GM12891 (cell line): ENCODE measurements around the gene TCF7L2.
A peak's percentile ranks its signal among the peaks of the same experiment; 100 is the strongest.

Experiments
- DNase-seq: peaks from one replicate; pipeline ENCODE4 v3.0.0; 2011; ENCODE audit warnings: low spot score; ENCODE audit not compliant: insufficient read length
- FAIRE-seq: peaks from 2 replicates; lab custom pipeline; 2011; peaks lifted over from hg19 to GRCh38; lab: Jason Lieb, UNC
- PAX5 ChIP-seq: IDR thresholded peaks from 2 replicates; pipeline ENCODE4 v1.6.1; 2011; ENCODE audit warnings: low read length, moderate library complexity, mild to moderate bottlenecking; ENCODE audit not compliant: insufficient read depth, severe bottlenecking
- POLR2A ChIP-seq: IDR thresholded peaks from 2 replicates; pipeline ENCODE4 v1.6.1; 2011; ENCODE audit warnings: low read depth, low read length, control low read depth
- POLR2AphosphoS5 ChIP-seq: IDR thresholded peaks from 2 replicates; pipeline ENCODE4 v1.6.1; 2011; ENCODE audit warnings: low read depth, low read length, control low read depth
- POU2F2 ChIP-seq: IDR thresholded peaks from 2 replicates; pipeline ENCODE4 v1.6.1; 2011; ENCODE audit warnings: low read depth, mild to moderate bottlenecking, control low read depth, low read length, moderate library complexity
- SPI1 ChIP-seq: IDR thresholded peaks from 2 replicates; pipeline ENCODE4 v1.6.1; 2011; ENCODE audit warnings: low read depth, low read length, control low read depth
- TAF1 ChIP-seq: IDR thresholded peaks from 2 replicates; pipeline ENCODE4 v1.6.1; 2011; ENCODE audit warnings: low read depth, low read length, control low read depth

Gene TCF7L2

DNA sequence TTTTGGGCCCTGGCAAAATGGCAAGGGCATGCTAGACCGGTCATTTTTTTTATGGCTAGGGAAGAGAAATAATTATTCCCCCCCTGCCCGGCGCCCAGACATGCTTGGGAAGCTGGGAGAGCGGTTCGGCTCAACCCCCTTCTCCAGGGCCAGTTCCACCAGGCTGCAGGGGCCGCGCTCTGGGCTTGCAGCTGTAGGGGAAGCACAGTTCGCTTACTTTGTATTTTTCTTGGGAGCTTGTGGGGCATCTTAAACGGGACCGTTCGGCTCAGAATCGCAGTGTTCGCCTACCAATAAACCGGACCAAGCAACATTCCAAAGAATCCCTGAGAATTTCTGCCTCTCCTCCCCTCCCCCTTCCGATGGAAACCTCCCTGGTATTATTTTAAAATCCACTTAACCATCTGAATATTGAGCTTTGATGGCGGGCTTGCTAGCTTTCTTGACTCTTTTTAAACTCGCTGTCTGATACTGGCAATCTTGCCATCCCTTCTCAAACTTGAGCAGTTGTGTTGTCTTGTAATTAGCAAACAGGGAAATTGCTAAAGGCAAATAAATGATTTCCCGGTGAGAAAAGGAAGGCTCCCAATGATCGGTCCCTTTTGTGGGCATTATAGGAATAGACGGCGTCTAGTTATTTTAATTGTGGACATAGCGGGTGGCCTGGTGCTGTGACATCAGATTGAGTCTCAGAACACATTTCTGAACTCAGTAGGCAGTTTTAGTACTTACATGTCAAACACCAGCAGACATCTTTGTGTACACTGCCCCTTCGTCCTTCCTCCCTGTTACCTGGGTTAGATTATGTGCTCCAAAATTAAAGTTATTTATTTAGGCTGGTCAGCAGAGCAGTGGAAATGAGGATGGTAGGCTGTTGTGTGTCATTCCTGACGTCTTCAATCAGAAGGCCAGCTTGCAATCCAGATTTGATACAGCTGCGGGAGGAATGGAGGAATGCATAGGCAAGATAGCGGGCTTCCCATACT lies 3.4 kb downstream of the TCF7L2 start:
- TF ChIP-seq SPI1 (no peak), POLR2A (no peak), TAF1 (no peak), POU2F2 (no peak), PAX5 (no peak), POLR2AphosphoS5 (no peak)
- FAIRE-seq (no peak), DNase-seq (no peak)

DNA sequence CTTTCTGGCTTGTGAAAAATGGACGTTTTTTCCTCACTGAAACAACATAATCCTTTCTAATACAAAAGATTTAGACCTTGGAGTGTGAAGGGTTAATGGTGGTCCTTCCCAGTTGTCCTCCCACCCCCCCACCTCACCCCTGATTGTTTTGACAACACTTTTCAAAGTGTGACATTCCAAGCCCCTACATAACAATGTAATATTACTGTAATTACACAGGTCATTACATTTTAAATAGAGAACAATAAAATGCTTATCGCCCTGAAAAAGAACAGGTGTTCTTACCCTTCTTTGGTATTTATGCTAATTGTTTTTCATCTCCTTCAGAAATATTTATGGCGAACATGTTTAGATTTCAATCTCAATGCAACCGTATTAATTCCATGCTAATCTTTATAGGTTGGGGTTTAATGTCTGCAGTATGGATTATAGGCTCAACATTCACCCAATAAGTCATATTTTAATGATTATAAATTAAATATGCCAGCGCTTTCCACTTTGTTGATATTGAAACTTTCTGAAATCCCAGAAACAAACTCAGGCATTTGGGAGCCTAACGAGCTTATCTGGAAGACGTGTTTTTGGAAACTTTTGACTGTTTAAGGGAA lies 5.0 kb downstream of the TCF7L2 start:
- TF ChIP-seq POLR2AphosphoS5 = no peak
- TF ChIP-seq SPI1 = no peak
- TF ChIP-seq POU2F2 = no peak
- TF ChIP-seq POLR2A = no peak
- TF ChIP-seq TAF1 = no peak
- TF ChIP-seq PAX5 = no peak
- FAIRE-seq (no peak), DNase-seq (no peak)

DNA sequence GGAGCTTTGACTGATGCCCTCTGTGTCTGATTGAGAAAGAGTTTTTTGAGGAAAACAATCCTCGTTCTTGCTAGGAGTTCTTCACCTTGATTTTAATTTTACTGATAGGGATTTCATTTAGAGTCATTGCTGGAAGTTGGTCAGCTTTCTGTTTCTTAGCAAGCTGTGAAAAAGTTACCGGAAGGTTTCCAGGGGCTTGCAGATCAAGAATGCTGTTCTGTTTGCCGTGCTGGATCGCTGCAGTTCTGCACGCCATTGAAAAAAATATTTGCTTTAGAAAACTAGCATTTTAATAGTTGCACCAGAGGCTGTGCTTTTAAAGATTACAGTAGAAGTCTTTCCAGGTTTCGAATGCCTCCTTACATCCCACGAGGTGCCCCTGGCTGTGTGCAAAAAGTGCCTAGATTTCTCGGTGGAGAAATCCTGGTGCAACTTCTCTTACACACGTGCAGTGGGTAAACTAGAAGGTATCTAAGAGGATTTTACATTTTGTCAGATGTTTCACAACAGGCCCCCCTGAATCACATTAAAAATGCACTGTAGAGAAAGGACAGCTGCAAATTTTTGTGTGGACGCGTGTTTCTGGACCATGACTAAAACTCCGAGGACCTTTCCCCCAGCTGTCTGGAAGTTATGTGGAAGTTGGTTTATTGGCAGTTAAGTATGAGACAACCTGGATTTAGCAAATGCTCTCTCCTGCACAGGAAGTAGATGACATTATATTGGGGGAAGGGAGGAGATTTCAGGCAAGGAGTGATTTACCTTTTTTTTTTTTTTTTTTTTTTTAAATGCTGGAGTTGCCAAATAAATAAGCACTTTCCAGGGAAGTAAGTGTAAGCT lies 5.8 kb downstream of the TCF7L2 start:
- FAIRE-seq (no peak), DNase-seq (no peak)
- no peak for TF ChIP-seq TAF1

DNA sequence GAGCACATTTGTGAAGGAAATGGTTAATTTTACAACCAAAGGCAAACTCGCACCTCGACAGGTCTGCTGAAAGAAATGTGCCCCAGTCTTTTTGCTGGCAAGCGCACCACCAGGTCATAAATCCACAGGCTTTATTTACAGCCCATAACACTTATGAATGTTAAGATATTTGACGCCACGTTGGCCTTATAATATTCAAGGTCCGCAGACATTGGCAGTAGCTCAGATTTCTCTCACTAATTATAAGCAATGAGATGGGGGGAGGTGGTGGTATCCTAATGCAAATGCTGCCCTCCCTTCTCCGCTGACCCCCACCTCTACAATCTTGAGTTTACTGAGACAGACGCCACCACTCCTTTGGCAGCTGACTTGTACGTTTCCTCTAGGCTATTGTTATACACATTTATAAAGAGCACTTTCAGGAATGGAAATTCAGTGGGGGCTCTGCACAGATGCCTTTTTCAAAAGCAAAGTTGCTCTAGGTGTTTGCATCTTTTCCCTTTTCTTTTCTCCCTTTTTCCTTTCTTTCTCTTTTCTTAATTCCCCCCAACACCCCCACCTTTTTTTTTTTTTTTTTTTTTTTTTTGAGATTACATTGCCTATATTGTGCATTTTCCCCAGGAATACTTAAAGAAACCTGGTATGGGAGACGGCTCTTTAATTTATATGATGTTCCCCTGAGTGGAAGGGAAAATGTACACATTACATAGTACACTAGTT lies 6.7 kb downstream of the TCF7L2 start:
- no peak for FAIRE-seq
- DNase-seq = no peak
- TF ChIP-seq TAF1 (no peak), POU2F2 (no peak)

DNA sequence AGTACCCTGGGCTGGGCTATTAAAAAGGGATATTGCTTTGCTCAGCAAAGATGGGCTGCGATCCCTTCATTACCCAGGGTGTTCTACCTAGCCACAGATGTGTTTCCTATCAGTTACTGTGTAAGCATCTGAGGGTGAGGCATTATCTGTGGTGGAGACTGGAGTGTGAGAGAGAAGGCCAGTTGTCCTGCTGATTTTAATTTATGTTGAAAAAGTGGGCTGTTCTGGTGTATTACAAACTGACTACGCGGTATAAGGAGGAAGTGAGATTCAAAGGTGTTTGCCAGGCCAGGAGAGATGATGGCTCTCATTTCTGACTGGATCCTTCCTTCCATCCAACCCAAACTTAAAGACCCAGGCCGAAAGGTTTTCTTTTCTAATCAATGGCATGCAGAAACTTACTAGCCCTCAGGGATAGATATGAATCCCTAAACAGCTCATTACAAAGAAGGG lies 7.6 kb downstream of the TCF7L2 start:
- TF ChIP-seq SPI1 = peak; percentile 61
- TF ChIP-seq POLR2A = no peak
- no peak for TF ChIP-seq TAF1
- FAIRE-seq = no peak
- no peak for DNase-seq

DNA sequence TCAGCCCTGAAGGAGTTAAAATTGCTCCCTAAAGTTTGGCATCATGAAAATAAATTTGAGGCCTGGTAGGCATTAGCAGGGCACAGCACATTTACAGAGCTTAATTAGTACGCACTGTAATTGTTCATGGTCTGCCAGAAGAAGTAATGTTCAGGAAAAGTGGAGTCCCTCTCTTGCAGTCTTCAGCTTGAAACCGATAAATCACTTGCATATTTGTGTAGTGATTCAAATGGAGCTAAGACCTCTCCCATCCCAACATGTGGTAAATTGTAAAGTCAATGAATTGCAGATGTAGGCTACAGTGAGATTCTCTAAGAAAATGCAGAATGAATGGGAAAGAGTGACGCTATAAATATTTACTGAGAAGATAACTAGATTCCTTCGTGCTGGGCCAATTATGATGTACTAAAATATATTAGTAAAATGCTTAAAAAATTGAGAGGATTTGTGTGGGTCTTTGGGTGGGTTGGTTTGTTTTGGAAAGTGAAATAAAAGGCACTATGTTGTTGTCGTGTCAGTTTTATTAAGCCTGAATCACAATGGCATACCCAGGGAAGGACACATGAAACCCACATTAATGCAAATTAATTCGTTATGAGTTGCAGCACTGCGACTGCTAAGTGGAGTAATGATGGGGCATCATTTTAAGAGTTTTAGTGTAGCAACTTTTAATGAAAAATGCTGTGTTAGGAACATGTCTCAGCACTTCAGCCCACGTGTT lies 8.4 kb downstream of the TCF7L2 start:
- FAIRE-seq (no peak), DNase-seq (no peak)
- TF ChIP-seq TAF1 = no peak
- TF ChIP-seq POLR2A = no peak
- no peak for TF ChIP-seq POU2F2
- TF ChIP-seq SPI1 = no peak
- TF ChIP-seq POLR2AphosphoS5 = no peak
- TF ChIP-seq PAX5 = no peak

DNA sequence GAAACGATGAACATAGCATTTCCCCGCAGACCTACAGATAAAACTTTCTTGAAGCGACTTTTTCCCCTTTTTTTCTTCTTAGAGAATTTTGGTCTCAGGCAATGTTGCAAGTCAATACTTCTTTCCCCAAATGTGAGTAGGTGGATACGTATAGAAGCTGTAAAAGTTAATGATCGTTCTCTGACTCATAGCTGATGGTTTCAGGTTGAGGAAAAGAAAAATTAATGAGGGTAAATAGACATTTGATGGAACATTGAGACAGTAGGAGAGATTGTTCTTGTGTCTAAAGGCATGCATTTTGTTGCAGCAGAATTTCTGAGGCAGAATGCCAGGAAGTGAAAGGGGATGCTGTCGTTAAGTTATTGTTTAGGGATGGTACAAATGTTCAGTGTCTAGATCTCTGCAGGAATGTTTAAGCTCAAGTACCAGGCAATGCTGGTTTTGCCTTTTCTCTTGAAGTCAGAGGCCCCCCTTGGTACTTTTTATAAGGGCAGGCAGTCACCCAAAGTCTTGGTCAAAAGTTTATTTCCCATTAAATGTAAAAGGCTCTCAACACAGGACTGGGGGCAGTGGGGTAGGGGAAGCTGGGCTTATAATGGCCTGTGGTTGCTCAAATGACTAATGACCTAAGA lies 9.3 kb downstream of the TCF7L2 start:
- no peak for DNase-seq
- TF ChIP-seq POLR2AphosphoS5 = no peak
- TF ChIP-seq TAF1 = no peak
- TF ChIP-seq SPI1 = no peak
- TF ChIP-seq POU2F2 = no peak
- TF ChIP-seq POLR2A = no peak
- no peak for TF ChIP-seq PAX5
- no peak for FAIRE-seq

DNA sequence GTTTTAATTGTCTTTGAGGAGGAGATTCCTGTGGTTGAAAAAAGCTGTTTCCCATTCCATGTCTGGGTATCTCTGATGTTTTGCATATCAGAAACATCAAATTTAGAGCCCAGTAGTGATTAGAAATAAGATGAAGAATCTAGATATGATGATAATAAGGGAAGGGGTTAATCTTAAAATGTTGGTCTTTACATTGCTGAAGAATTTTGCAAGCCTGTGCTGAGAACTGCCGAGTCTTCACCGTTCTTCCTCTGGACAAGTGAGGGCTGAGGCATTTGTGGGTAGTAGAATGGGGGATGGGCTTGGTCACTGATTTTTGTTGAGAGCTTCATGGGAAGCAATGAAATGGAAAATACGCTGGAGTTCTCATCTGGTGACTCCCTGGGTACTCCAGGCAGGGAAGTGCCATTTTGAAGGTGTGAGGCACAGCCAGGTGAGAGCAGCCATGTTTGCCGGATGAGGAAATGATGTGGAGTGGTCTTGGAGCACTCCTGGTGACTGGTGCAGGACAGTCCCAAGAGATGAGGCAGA lies 10.2 kb downstream of the TCF7L2 start:
- no peak for FAIRE-seq
- no peak for DNase-seq
- TF ChIP-seq POU2F2 = no peak
- no peak for TF ChIP-seq TAF1
- TF ChIP-seq POLR2A = no peak
- no peak for TF ChIP-seq POLR2AphosphoS5
- TF ChIP-seq SPI1 = no peak
- no peak for TF ChIP-seq PAX5

DNA sequence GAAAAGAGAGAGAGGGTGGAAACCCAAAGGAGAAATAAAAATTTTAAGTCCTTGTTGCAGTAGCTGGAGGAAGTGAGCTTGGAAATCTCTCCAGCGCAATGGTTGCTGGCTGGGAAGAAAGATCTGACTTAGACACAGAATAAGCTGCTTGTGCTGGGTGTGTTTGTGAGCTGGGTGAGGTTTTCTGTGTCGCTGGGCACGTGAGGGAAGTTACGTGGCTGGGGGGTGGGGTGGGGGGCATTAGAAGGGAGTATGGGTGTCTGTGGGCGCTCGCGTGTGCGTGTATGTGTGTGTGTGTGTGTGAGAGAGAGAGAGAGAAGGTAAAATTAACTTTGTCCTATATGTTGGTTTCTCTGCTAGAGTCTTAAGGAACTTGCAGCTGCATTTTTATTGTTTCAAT lies 11.6 kb downstream of the TCF7L2 start:
- FAIRE-seq (no peak), DNase-seq (no peak)
- no peak for TF ChIP-seq PAX5
- TF ChIP-seq TAF1 = no peak
- no peak for TF ChIP-seq POLR2AphosphoS5
- TF ChIP-seq POU2F2 = no peak
- TF ChIP-seq POLR2A = no peak
- no peak for TF ChIP-seq SPI1
